ENCODE data around the gene PANK4.
"Not testable (repeated sequence)": the region's sequence is repeated elsewhere in the genome, so short reads cannot be mapped to it uniquely, and the experiment has no call there.

PANK4 gene

GRCh38 chr1:2462819-2463218 is 63.6 kb downstream of the PANK4 start:
- TF ChIP-seq CTCF (IDR thresholded peaks at IDR 0.05; ENCODE audit: poor library complexity, severe bottlenecking), result no peak
- ATAC-seq (ENCODE audit: low read depth) (no peak), DNase-seq (ENCODE audit: low spot score) (no peak)
- no peak overlapping the region for H3K4me3 ChIP-seq (ENCODE audit: severe bottlenecking)
- H3K9me3 ChIP-seq (ENCODE audit: severe bottlenecking), result no peaks in the 10 kb centered on the region
- no peak overlapping the region for H3K27ac ChIP-seq (ENCODE audit: poor library complexity, severe bottlenecking)
- H3K4me1 ChIP-seq (ENCODE audit: insufficient read depth, poor library complexity, severe bottlenecking), result peaks cover 27% of the 10 kb centered on the region
- H3K27me3 ChIP-seq (ENCODE audit: insufficient read depth, poor library complexity, severe bottlenecking), result no peaks in the 10 kb centered on the region
- no peaks in the 10 kb centered on the region for H3K36me3 ChIP-seq (ENCODE audit: low read depth)

GRCh38 chr1:2460996-2461751 is 65.2 kb downstream of the PANK4 start:
- H3K36me3 ChIP-seq (ENCODE audit: low read depth), result no peaks in the 10 kb centered on the region
- H3K4me1 ChIP-seq (ENCODE audit: insufficient read depth, poor library complexity, severe bottlenecking), result peaks cover 20% of the 10 kb centered on the region
- H3K27ac ChIP-seq (ENCODE audit: poor library complexity, severe bottlenecking), result no peak overlapping the region
- H3K9me3 ChIP-seq (ENCODE audit: severe bottlenecking), result no peaks in the 10 kb centered on the region
- H3K27me3 ChIP-seq (ENCODE audit: insufficient read depth, poor library complexity, severe bottlenecking), result no peaks in the 10 kb centered on the region
- ATAC-seq (ENCODE audit: low read depth) (no peak), DNase-seq (ENCODE audit: low spot score) (no peak)
- H3K4me3 ChIP-seq (ENCODE audit: severe bottlenecking), result no peak overlapping the region
- TF ChIP-seq CTCF (IDR thresholded peaks at IDR 0.05; ENCODE audit: poor library complexity, severe bottlenecking), result no peak

- no peak for ATAC-seq (ENCODE audit: low read depth)
- Histone ChIP-seq H3K27ac (ENCODE audit: poor library complexity, severe bottlenecking) (no peak overlapping the region), H3K9me3 (ENCODE audit: severe bottlenecking) (no peaks in the 10 kb centered on the region)
Observed at GRCh38 chr1:2460203-2460602, 66.2 kb downstream of the PANK4 start.

GRCh38 chr1:2459757-2460156 is 66.6 kb downstream of the PANK4 start:
- no peak for TF ChIP-seq CTCF (IDR thresholded peaks at IDR 0.05; ENCODE audit: poor library complexity, severe bottlenecking)
- DNase-seq (ENCODE audit: low spot score), result no peak
- H3K9me3 ChIP-seq (ENCODE audit: severe bottlenecking), result no peaks in the 10 kb centered on the region
- H3K4me3 ChIP-seq (ENCODE audit: severe bottlenecking), result no peak overlapping the region
- no peaks in the 10 kb centered on the region for H3K27me3 ChIP-seq (ENCODE audit: insufficient read depth, poor library complexity, severe bottlenecking)
- no peak overlapping the region for H3K27ac ChIP-seq (ENCODE audit: poor library complexity, severe bottlenecking)
- ATAC-seq (ENCODE audit: low read depth), result no peak
- no peaks in the 10 kb centered on the region for H3K36me3 ChIP-seq (ENCODE audit: low read depth)
- peaks cover 6% of the 10 kb centered on the region for H3K4me1 ChIP-seq (ENCODE audit: insufficient read depth, poor library complexity, severe bottlenecking)

More at GRCh38 chr1:2460203-2460602, 66.2 kb downstream of the PANK4 start:
- TF ChIP-seq CTCF (IDR thresholded peaks at IDR 0.05; ENCODE audit: poor library complexity, severe bottlenecking), result no peak
- DNase-seq (ENCODE audit: low spot score), result no peak
- Histone ChIP-seq H3K36me3 (ENCODE audit: low read depth) (no peaks in the 10 kb centered on the region), H3K4me3 (ENCODE audit: severe bottlenecking) (no peak overlapping the region), H3K27me3 (ENCODE audit: insufficient read depth, poor library complexity, severe bottlenecking) (no peaks in the 10 kb centered on the region), H3K4me1 (ENCODE audit: insufficient read depth, poor library complexity, severe bottlenecking) (peaks cover 11% of the 10 kb centered on the region)

GRCh38 chr1:2459102-2459753 is 67.2 kb downstream of the PANK4 start:
- not testable (repeated sequence) for ATAC-seq (ENCODE audit: low read depth); H3K9me3 ChIP-seq (ENCODE audit: severe bottlenecking); H3K27ac ChIP-seq (ENCODE audit: poor library complexity, severe bottlenecking); H3K4me1 ChIP-seq (ENCODE audit: insufficient read depth, poor library complexity, severe bottlenecking); DNase-seq (ENCODE audit: low spot score); H3K27me3 ChIP-seq (ENCODE audit: insufficient read depth, poor library complexity, severe bottlenecking); H3K4me3 ChIP-seq (ENCODE audit: severe bottlenecking); H3K36me3 ChIP-seq (ENCODE audit: low read depth)

Data from RWPE2 (cell line).